Gastrocnemius medialis (tissue), 4 donors: ENCODE data around the gene CHRM2.

Experiments
- CTCF ChIP-seq, 5 experiments: fragments of 450-650 bp in 3 of 5; fragments of 200-600 bp in 2 of 5; sonication (generic) in 2 of 5; IDR thresholded peaks in 4 of 5; conservative IDR thresholded peaks in 1 of 5; 1 replicate in 4 of 5; 2 replicates in 1 of 5; pipeline ENCODE4 v1.5.1; 2016 to 2019; ENCODE audit warnings: antibody characterized with exemption in 5 of 5, mild to moderate bottlenecking in 3 of 5, moderate library complexity in 3 of 5
- POLR2A ChIP-seq, 2 donors: fragments of 450-650 bp; IDR thresholded peaks; one replicate each; pipeline ENCODE4 v1.6.1; 2017; ENCODE audit warnings: antibody characterized with exemption in 2 of 2, mild to moderate bottlenecking in 2 of 2, moderate library complexity in 2 of 2

GRCh38 chr7:137036768-137037167, 168.3 kb downstream of the CHRM2 start:
- TF ChIP-seq CTCF (IDR thresholded peaks at IDR 0.05 in 4 of 5, conservative IDR thresholded peaks at IDR 0.05 in 1 of 5) (no peak), POLR2A (IDR thresholded peaks at IDR 0.05) (no peak)
